ENCODE measurements around the gene PATZ1. TPM values are rescaled to one million over a fixed set of nuclear protein-coding genes. Genes with fewer than 3 reads are reported as not detected.
A peak's percentile ranks its signal among the peaks of the same experiment; 100 is the strongest.
"Not testable (repeated sequence)": the region's sequence is repeated elsewhere in the genome, so short reads cannot be mapped to it uniquely, and the experiment has no call there.

Gene PATZ1
- total RNA-seq: 10 to 100 TPM; 38.1 to 48.7 TPM
- 23.2 TPM for polyA plus RNA-seq (ENCODE audit: insufficient read depth, low read depth, low replicate concordance)
- long read RNA-seq, donor 1, transcript PATZ1-201 (3 exons, 2,516 nt): major isoform, 15 of 39 reads
- long read RNA-seq, donor 1, partial matches to known transcripts: 16 of 39 reads
- long read RNA-seq, donor 1, other reads (novel, unspliced or antisense): 0 of 39 reads
- long read RNA-seq, donor 2, transcript PATZ1-203 (4 exons, 3,638 nt): minor isoform, 7 of 34 reads
- long read RNA-seq, donor 2, transcript PATZ1-201 (3 exons, 2,516 nt): major isoform, 8 of 34 reads
- long read RNA-seq, donor 2, partial matches to known transcripts: 15 of 34 reads
- long read RNA-seq, donor 2, other reads (novel, unspliced or antisense): 0 of 34 reads

- Histone ChIP-seq H3K4me1 (peaks cover 34% of the 10 kb centered on the region), H3K36me3 (ENCODE audit: low read depth, missing control alignments) (no peaks in the 10 kb centered on the region), H3K4me3 (peak within 1 kb of the TSS; percentile 66 to 72), H3K27ac (peak within 1 kb of the TSS; percentile 77 to 80), H3K27me3 (no peaks in the 10 kb centered on the region), H3K9me3 (no peaks in the 10 kb centered on the region)
- DNase-seq: peak; percentile 82
- intact Hi-C loops (cut with DNase I; ENCODE audit: low total_unique reads): no loop called here
- TF ChIP-seq CTCF (IDR thresholded peaks at IDR 0.05) (no peak), POLR2A (IDR thresholded peaks at IDR 0.05) (no peak)
- 0 to 2% methylated on average over 15 to 35 of the region's 41 CpGs for WGBS, 2 donors
Measured at GRCh38 chr22:31346255-31346732, at the start of gene PATZ1. PATZ1 (minus strand) TSS chr22:31346346; CDS start chr22:31345602, 744 bp downstream.

GRCh38 chr22:31394326-31394725, 48.2 kb upstream of the PATZ1 start:
- DNase-seq: no peak
- H3K4me3 ChIP-seq: no peak overlapping the region
- no peaks in the 10 kb centered on the region for H3K27me3 ChIP-seq
- H3K9me3 ChIP-seq: no peaks in the 10 kb centered on the region
- H3K36me3 ChIP-seq (ENCODE audit: low read depth, missing control alignments): no peaks in the 10 kb centered on the region
- WGBS, 2 donors: 82 to 86% methylated on average over 3 of the region's 3 CpGs
- H3K4me1 ChIP-seq: no peaks in the 10 kb centered on the region
- H3K27ac ChIP-seq: no peak overlapping the region
- TF ChIP-seq CTCF (IDR thresholded peaks at IDR 0.05) (no peak), POLR2A (IDR thresholded peaks at IDR 0.05) (no peak)
- intact Hi-C loops (cut with DNase I; ENCODE audit: low total_unique reads): no loop called here

GRCh38 chr22:31393893-31394292, 47.7 kb upstream of the PATZ1 start:
- 94 to 100% methylated on average over 2 of the region's 2 CpGs for WGBS, 2 donors
- no peak overlapping the region for H3K27ac ChIP-seq
- H3K36me3 ChIP-seq (ENCODE audit: low read depth, missing control alignments): no peaks in the 10 kb centered on the region
- H3K4me3 ChIP-seq: no peak overlapping the region
- TF ChIP-seq CTCF (IDR thresholded peaks at IDR 0.05) (no peak), POLR2A (IDR thresholded peaks at IDR 0.05) (no peak)
- H3K9me3 ChIP-seq: no peaks in the 10 kb centered on the region
- intact Hi-C loops (cut with DNase I; ENCODE audit: low total_unique reads): no loop called here
- DNase-seq: peak; percentile 50
- H3K27me3 ChIP-seq: no peaks in the 10 kb centered on the region
- H3K4me1 ChIP-seq: no peaks in the 10 kb centered on the region

- H3K27me3 ChIP-seq; H3K4me1 ChIP-seq; H3K27ac ChIP-seq; DNase-seq; intact Hi-C loops (cut with DNase I; ENCODE audit: low total_unique reads); H3K4me3 ChIP-seq; H3K9me3 ChIP-seq; H3K36me3 ChIP-seq (ENCODE audit: low read depth, missing control alignments): not testable (repeated sequence)
- WGBS, 2 donors: 70 to 74% methylated on average over 6 of the region's 6 CpGs
Measured at GRCh38 chr22:31378651-31379050, 32.5 kb upstream of the PATZ1 start.

- peak; percentile 43 for DNase-seq
- WGBS, 2 donors: 44 to 59% methylated on average over 3 of the region's 3 CpGs
- Histone ChIP-seq H3K36me3 (ENCODE audit: low read depth, missing control alignments) (no peaks in the 10 kb centered on the region), H3K4me3 (no peak overlapping the region), H3K27ac (no peak overlapping the region), H3K9me3 (no peaks in the 10 kb centered on the region), H3K4me1 (peaks cover 4% of the 10 kb centered on the region), H3K27me3 (no peaks in the 10 kb centered on the region)
- intact Hi-C loops (cut with DNase I; ENCODE audit: low total_unique reads): no loop called here
- no peak for TF ChIP-seq CTCF (IDR thresholded peaks at IDR 0.05)
- no peak for TF ChIP-seq POLR2A (IDR thresholded peaks at IDR 0.05)
Measured at GRCh38 chr22:31378123-31378522, 32.0 kb upstream of the PATZ1 start.

Measured in testis (tissue), 5 donors.